SHP77 treated with DMSO at 0.1 percent for 48 hours (cell line): ENCODE results near the gene VPS4B.

Source experiments
- DNase-seq: peaks from one replicate; lab custom pipeline; 2025; lab: John Stamatoyannopoulos, UW

VPS4B gene

GRCh38 chr18:63430526-63430925 is 8.2 kb upstream of the VPS4B start:
- DNase-seq: no peak

GRCh38 chr18:63427558-63427957 is 5.3 kb upstream of the VPS4B start:
- no peak for DNase-seq

GRCh38 chr18:63422864-63423304 is 608 bp upstream of the VPS4B start:
- no peak for DNase-seq

DNA sequence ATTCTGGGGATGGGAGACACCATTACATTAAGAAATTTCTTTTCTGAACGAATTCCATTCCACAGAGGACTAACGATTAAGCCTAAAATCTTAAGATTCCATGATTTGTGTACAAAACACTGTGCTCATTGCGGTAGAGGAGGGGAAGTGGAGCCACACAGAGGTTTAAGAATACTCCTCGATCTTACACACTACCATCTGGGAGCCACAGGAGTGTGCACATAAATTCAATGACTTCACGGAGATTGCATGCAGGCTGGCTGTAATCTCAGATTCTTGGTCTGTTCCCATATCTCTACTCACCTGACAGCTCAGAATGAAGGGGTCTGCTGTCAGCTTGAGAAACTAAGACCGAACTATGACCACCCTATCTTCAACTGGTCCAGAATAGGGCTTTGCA is 762 bp downstream of the VPS4B start:
- no peak for DNase-seq

- DNase-seq: no peak
Measured at GRCh38 chr18:63412953-63413352, 9.3 kb downstream of the VPS4B start.

GRCh38 chr18:63410792-63411191 is 11.5 kb downstream of the VPS4B start:
- no peak for DNase-seq

DNA sequence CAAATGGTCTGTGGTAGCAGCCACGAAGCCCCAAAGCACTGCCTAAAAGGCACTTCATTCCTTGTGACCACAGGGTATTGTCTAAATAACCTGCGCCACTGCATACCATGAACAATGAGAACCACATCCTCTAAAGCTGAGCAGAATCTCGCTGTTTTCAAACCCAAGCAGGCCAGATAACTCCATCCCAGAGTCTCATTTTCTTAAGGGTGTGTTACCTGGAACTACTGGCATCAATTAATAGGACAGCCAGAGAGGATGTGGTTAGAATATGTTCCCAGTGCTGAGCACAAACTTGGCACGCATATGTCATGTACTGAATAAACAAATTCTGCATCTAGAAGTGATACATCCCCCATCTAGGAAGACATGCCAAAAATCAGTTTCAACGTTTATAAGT is 13.0 kb downstream of the VPS4B start:
- DNase-seq: no peak

DNA sequence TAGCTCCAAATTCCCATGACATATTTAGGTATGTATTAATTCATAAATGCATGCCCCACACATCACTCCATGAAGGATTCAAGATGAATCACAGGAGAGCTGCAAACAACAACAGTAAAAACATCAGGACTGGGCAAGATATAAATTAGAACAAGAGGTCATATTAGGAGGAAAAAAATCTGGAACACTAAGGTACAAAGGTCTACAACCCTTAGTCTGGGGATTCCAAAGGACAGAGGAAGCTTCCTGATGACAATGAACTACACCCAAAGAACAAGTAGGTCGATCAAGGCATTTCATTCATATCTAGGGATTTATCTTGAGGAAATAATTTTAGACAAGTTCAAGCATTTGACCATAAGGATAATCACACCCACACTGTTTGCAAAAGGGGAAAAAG is 14.5 kb downstream of the VPS4B start:
- DNase-seq: no peak

- no peak for DNase-seq
Measured at GRCh38 chr18:63405986-63406385, 16.3 kb downstream of the VPS4B start.

DNA sequence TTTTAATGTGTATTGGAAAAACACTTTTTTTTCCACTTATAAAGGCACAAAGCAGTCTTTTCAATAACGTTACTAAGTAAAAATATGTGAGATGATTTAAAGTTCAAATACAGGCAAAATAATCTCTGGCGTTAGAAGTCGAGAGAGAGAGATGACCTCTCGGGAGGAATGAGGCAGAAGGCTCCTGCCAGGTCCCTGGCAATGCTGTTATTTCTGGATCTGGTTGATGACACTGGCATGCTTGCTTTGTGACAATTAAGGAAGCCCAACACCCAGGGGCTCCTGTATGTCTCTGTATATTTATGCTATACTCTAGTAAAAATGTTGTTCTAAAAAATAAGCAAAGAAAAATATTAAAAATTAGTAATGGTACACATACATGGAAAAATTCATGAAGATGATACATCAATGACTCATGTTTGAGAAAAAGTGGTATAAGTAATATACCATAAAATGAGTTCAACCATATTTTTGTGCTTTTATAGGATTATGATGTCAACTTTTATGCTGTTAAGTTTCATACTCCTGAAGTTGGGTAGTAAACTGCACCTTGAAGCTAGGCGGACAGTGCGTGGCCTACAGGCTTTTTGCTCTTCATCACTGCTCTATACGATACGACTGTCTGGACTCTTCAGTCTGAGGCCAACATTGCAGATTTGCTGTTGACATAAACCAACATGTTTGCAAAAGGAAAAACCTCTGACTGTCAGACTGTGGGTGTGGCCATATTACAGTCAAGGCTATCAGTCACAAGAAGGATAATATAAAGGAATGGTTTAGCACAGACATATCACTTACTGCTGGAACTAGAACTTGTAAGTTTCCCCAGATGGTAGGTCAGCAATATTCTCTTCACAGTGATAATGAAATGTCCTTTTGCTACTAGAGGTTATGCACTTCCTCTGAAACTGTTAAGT is 19.8 kb downstream of the VPS4B start:
- DNase-seq: no peak

- DNase-seq: no peak
Measured at GRCh38 chr18:63399300-63399699, 23.0 kb downstream of the VPS4B start.

GRCh38 chr18:63397349-63397748 is 24.9 kb downstream of the VPS4B start:
- no peak for DNase-seq

- no peak for DNase-seq
Measured at GRCh38 chr18:63395503-63395902, 26.8 kb downstream of the VPS4B start.

- no peak for DNase-seq
Measured at GRCh38 chr18:63394954-63395353, 27.3 kb downstream of the VPS4B start.

GRCh38 chr18:63387861-63388260 is 34.4 kb downstream of the VPS4B start:
- no peak for DNase-seq

GRCh38 chr18:63382843-63383242 is 39.4 kb downstream of the VPS4B start:
- no peak for DNase-seq

DNA sequence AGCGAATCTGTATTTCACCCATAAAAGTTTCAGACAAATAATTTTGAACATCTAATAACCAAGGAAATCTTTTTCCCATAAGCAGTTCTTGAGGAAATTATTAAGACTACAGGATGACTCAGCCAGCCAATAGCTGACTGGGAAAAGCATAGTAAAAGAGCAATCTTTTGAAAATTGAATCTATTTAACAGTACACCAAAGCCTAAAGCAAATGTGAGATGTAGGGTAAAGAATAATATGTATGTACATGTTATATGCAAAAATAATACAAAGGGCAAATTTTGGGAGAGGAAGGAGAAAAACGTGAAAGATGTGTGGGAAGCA is 42.7 kb downstream of the VPS4B start:
- no peak for DNase-seq

GRCh38 chr18:63378919-63379638 is 43.2 kb downstream of the VPS4B start:
- no peak for DNase-seq

DNA sequence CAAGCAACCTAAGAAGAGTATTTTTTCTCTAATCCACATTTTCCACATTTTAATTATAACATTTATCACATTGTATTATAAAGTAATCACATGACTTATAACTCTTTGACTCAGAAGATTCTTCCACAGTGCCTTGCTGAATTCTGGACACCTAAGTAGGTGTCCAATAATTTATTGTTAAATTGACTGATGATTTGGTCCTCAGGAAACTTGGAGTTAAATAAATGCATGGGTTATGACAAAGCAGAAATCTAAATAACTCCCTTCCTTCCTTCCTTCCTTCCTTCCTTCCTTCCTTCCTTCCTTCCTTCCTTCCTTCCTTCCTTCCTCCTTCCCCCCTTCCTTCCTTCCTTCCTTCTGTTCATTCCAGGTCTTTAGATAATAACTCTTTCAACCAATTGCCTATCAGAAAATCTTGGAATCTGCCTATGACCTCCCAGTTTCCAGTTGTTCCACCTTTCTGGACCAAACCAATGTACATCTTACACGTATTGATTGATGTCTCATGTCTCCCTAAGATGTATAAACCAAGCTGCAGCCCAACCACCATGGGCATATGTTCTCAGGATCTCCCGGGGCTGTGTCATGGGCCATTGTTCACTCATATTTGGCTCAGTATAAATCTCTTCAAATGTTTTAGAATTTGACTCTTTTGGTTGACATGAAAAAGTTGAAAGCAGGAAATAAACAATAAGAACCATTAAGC is 44.8 kb downstream of the VPS4B start:
- no peak for DNase-seq

DNA sequence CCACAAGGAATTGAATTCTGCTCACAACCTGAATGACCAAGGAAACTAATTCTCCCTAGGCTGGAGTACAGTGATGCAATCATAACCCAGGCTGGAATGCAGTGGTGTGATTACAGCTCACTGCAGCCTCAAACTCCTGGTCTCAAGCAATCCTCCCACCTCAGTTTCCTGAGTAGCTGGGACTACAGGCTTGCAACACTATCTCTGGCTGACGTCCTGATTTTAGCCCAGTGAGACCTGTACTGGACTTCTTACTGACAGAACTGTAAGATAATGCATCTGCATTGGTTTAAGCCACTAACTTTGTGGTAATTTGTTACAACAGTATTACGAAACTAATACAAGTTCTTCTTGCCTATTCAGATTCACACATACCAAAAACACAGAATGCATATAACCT is 45.7 kb downstream of the VPS4B start:
- DNase-seq: no peak

DNA sequence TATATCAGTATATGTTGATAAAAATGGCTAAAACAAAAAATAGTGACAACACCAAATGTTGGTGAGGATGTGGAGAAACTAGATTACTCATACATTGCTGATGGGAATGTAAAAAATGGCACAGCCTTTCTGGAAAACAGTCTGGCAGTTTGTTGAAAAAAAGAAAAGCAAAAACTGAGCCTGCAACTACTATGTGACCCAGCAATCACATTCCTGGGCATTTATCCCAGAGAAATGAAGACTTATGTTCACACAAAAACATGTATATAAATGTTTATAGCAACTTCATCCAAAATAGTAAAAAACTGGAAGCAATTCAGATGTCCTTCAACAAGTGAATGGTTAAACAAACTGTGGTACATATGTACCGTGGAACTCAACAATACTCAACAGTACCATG is 47.7 kb downstream of the VPS4B start:
- DNase-seq: no peak

DNA sequence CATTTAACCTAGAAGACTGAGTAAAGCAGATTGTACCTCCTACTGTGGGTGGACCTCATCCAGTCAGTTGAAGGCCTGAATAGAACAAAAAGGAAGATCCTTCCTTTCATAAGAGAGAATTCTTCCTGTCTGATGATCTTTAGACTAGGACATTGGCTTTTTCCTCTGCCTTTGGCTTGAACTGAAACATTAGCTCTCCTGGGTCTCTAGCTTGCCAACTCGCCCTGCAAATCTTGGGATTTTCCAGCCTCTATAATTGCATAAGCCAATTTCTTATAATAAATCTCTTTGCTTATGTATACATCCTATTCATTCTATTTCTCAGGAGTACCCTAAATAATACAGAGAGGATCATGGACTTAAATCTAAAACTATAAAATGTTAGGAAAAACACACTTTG is 49.1 kb downstream of the VPS4B start:
- DNase-seq: no peak

DNA sequence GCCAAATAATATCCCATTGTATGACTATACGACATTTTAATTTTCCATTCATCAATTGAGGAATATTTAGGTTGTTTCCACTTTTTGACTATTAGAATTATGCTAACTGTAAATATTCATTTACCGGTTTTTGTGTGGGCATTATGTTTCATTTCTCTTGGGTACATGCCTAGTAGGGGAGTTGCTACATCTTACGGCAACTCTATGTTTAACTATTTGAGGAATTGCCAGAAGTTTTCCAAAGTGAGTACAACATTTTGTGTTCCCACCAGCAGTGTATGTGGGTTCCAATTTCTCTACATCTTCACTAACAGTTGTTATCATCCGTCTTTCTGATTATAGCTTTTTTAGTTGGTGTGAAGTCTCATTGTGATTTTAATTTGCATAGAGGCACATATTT is 53.7 kb downstream of the VPS4B start:
- DNase-seq: no peak
